A549 treated with DMSO at 1 μM for 4 hours (cell line): ENCODE data around the gene ACTN2. TPM values are rescaled to one million over a fixed set of nuclear protein-coding genes. Genes with fewer than 3 reads are reported as not detected.

Source experiments
- total RNA-seq: library from RNA; stranded (reverse); fragments of 200-300 nt; extraction: Qiagen RNA extraction; gene quantifications from 5 replicates; pipeline ENCODE4 v1.2.3, GENCODE V29; 2022; ENCODE audit warnings: low read depth

The ACTN2 gene
- total RNA-seq: 0.01 to 0.10 TPM (median 0.09 TPM) in 3 of 5 replicates, not detected in the others

DNA sequence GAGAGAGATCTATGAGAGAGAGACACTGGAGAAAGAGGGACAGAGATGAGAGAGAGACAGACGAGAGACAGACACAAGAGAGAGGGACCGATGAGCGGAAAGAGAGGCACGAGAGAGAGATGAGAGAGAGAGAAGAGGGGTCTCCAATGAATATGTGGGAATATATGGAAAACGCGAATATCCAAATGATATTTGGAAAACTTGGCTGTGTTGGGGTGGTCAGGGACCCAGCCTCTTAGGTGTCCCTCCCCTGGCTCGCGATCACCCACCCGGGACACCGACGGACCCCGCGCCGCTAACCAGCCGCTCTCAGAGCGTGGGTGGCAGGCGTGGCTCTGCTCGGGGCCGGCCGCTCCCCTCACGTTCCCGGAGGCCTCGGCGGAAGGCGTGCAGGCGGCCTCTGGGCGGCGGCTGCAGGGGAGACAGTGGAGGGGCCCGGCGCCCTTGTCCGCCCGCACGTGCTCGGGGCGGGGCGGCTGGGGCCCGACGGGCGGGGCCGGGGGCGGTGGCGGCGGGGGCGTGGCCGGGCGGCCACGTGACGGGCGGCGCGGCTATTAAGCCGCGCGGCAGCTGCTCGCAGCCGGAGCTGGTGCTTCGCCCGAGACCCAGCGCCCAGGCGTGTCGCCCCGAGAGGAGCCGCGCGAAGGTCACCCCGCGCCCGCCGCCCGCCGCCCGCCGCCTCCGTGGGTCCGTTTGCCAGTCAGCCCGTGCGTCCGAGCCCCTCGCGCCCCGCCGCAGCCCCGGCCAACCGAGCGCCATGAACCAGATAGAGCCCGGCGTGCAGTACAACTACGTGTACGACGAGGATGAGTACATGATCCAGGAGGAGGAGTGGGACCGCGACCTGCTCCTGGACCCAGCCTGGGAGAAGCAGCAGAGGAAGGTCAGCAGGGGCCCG is at the start of gene ACTN2:
Gene ACTN2, plus strand, starts transcription at position 583 of the 898 bp plus-strand sequence. Its CDS starts 175 bp downstream, at position 758.

GRCh38 chr1:236795035-236795756 is 108.9 kb downstream of the ACTN2 start, which contains the start of gene MTR:
Gene MTR, plus strand, starts transcription at chr1:236795292. Its CDS starts 412 bp downstream, at chr1:236795704.

Other genes starting within 250 kb of the ACTN2 start
- 34.6 to 49.1 TPM (median 37.7 TPM) in 5 replicates for gene LGALS8, start 162.5 kb upstream of the ACTN2 start, total RNA-seq
- 23.7 to 35.1 TPM (median 30.6 TPM) in 5 replicates for gene HEATR1, start 82.0 kb upstream of the ACTN2 start, total RNA-seq
- 5.7 to 8.1 TPM (median 7.6 TPM) in 5 replicates for gene MTR, start 108.8 kb downstream of the ACTN2 start, total RNA-seq